GM18508 (cell line): Measurements from ENCODE around the gene CFAP77.

Experiments used
- ATAC-seq: cut with Tn5 transposase; IDR thresholded peaks from one replicate; pipeline ENCODE4 v1.9.1; 2021; ENCODE audit warnings: moderate number of reproducible peaks; ENCODE audit not compliant: insufficient read depth, unreplicated experiment

CFAP77 gene

DNA sequence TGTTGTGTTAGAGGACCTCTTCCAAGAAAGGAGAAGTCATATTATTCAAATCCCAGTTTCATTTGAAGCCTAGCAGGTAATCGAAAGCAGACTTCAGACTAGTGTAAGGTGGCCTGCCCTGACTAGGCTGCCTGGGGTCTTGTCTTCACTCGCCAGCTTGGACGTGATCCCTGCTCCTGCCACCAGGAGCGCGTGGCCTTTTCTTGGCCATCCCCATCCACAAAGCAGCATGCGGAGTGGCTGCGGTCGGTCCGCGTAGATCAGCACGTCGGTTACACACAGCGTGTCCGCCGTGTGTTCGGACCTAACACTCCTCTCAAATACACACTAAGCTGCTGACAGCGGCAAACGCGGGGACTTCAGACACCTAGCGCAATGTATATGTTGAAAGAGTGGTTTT lies 37.3 kb downstream of the CFAP77 start:
- ATAC-seq = no peak

GRCh38 chr9:132447902-132448301 lies 37.9 kb downstream of the CFAP77 start:
- no peak for ATAC-seq

DNA sequence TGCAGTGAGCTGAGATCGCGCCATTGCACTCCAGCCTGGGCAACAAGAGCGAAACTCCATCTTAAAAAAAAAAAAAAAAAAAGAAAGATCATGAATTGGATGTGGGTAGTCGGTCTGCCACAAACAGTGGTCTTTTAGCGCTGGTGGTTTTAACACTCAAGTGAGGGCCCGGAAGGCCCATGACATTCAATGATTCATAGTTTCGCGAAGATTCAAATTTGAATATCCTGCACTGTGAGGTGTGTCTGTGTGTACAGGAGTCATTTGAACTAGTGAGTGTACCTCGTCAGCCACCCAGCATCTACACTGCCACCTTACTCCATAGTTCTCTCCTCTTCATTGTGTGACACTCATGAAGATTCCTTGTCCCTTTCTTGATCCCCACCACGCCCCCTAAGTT lies 41.3 kb downstream of the CFAP77 start:
- no peak for ATAC-seq

DNA sequence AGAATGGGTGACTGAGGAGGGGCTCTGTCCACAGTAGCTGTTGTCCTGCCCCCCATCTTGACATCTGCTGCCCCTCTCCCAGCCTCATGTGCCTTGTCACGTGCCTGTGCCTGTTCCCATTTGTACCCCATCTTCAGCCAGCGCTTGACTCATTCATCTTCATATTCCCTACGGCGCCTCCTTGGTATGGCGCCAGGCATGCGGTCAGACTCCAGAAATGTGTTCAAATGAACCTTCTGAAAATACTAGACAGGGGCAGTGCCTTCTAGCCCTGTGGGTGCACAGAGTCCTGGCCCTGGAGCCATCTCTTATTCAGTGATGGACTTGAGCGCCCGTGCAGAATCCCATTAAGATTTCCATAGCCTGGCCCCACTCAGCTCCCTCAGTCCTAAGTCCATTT lies 46.2 kb downstream of the CFAP77 start:
- no peak for ATAC-seq

DNA sequence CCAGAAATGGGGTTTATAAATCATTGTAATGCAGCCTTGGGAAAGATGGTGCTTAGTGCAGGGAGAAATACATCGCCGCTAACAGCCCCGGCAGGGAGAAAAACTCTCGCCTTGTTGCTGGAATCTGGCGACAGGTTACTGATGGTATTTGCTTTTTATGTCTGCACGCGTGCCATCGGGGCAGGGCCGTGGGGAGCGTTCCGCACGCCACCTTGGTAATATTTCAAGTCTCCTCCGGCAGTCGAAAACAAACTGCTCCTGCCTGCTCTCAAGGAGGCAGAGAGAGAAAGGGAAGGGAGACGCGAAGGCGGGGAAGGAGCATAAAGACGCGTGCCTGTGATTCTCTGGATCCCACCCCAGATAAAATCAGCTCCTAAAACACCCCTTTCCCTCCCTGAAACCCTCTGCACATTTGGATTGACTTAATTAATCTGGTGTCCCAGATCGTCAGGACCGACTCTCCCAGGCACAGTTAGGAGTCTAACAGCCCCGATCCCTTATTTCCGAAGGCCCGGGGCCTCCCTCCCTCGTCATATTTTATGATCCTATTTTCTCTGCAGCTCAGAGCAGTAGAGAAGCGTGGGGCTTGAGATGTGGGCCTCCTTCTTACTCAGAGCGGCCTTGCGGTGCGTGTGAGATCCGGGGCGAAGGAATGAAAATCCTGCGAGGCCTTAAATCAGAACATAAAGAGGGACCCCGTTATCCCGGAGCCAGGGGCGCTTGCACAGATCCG lies 47.7 kb downstream of the CFAP77 start:
- no peak for ATAC-seq

- no peak for ATAC-seq
Measured at GRCh38 chr9:132458432-132458831, 48.4 kb downstream of the CFAP77 start.

GRCh38 chr9:132459661-132460060 lies 49.6 kb downstream of the CFAP77 start:
- no peak for ATAC-seq

DNA sequence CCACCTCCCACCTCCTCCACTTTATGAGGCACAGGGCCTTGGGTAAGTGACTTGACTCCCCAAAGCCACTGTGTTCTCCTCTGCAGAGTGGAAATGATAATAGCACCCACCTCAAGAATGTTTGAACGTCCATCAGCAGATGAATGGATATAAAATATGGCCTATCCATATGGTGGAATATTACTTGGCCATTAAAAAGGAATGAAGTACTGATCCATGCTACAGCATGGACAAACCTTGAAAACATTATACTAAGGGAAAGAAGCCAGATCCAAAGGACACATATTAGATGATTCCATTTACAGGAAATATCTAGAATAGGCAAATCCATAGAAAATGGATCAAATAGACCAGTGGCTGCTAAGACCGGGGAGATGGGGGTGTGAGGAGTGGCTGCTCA lies 50.2 kb downstream of the CFAP77 start:
- no peak for ATAC-seq

DNA sequence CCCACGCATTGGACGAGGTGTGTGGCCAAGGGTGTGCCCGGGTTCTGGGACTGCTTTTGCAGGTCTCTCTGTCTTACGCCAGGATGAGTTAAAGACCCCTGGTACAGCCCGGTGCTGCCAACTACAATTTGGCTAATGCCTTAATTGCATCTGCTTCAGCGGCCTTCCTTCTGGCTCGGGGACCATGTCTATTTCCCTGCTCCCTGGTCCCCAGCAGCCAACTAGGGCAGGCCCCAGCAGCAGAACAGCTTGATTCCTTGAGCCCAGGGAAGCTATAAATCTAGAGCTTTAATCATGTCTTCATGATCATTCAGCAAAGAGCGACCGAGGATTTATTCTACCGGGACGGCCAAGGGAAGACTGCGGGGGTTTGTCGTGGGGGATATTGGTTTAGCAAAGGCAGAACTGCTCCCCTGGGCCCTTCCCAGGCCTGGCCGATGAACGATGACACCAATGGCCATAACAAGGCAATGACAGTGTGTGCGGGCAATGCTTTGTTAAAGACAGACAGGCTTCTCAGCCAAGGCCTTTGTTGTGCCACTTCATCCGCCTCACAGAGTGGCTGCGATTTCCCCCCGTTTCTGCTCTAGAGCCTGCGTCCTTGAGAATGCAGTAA lies 51.4 kb downstream of the CFAP77 start:
- no peak for ATAC-seq

GRCh38 chr9:132461971-132462370 lies 52.0 kb downstream of the CFAP77 start:
- no peak for ATAC-seq

DNA sequence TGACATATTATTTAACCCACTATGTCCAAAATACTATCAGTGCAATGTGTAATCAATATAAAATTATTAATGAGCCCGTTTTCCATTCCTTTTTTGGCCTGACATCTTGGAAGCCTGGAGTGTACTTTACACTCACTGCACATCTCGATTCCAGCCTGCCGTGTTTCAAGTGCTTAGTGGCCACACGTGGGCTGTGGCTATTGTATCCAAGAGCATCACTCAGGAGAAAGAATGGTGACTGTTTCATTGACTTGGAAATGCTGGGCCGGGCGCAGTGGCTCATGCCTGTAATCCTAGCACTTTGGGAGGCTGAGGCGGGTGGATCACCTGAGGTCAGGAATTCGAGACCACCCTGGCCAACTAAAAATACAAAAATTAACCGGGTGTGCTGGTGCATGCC lies 54.5 kb downstream of the CFAP77 start:
- ATAC-seq = no peak

GRCh38 chr9:132465131-132465635 lies 55.2 kb downstream of the CFAP77 start:
- no peak for ATAC-seq

GRCh38 chr9:132472199-132472598 lies 62.2 kb downstream of the CFAP77 start:
- no peak for ATAC-seq

- no peak for ATAC-seq
Measured at GRCh38 chr9:132472599-132472998, 62.6 kb downstream of the CFAP77 start.

DNA sequence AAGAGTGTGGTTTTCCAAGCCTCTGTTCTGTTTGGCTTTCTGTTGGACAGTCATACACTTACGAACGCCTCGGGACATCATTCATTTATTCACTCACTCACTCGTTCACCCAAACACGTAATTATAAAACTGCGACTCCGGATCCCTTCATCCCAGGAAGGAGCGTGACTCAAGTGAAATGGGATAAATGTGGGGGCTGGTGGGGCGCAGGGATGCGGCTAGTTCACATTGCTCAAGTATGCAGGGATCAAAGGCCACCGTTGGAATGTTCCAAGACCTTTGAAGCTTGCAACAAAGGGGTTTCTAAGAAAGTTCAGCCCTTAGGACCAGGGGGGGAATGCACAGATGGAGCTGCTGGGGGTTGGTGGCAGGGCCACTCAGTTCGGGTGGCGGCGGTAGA lies 64.2 kb downstream of the CFAP77 start:
- no peak for ATAC-seq

DNA sequence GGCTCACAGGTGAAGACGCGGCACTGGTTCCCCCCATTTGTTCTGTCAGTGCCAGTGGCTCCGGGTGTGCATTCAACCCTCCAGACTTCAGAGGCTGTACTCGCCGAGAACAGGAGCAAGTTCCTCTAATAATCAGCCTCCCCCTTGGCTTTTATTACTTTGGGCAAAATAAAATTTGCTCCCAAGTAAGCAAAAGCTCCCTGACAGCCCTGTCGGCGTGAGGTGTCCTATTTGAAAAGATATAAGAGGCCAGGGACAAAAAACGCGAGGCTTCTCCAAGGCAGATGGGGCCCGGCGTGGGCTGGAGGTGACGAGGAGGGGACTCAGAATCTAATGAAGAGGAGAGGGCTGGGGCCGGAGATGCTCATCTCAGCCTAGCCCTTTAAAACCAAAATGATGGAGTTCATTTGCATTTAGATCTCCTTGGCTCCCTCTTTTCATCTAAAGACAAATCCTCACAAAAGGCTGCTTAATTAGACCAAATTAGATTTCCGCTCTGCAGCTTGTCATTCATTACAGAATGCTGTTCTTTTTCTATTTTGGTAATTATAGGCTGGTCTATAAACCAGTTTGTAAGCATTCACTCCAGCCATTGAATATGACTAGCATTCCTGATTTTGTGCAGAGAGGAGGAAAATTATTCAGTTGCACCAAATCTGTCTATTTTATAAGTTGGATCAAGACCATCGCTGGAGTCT lies 68.5 kb downstream of the CFAP77 start:
- ATAC-seq = no peak

DNA sequence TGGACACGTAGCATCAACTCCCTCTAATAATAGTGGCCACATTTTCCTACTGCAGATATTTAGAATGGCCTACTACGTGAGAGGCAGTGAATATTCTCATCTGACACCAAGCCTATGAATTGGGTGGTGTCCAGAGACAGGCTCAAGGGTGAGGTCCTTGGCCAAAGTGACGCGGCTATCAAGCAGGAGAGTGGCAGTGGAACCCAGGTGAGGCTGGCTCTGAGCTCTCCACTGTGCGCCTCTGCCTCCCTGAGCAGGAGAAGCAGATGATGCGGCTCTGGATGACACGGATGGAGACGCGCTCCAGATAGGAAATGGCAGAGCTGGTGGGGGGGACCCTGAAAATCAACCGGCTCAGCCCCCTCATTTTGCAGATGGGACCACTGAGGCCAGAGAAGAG lies 69.7 kb downstream of the CFAP77 start:
- no peak for ATAC-seq

DNA sequence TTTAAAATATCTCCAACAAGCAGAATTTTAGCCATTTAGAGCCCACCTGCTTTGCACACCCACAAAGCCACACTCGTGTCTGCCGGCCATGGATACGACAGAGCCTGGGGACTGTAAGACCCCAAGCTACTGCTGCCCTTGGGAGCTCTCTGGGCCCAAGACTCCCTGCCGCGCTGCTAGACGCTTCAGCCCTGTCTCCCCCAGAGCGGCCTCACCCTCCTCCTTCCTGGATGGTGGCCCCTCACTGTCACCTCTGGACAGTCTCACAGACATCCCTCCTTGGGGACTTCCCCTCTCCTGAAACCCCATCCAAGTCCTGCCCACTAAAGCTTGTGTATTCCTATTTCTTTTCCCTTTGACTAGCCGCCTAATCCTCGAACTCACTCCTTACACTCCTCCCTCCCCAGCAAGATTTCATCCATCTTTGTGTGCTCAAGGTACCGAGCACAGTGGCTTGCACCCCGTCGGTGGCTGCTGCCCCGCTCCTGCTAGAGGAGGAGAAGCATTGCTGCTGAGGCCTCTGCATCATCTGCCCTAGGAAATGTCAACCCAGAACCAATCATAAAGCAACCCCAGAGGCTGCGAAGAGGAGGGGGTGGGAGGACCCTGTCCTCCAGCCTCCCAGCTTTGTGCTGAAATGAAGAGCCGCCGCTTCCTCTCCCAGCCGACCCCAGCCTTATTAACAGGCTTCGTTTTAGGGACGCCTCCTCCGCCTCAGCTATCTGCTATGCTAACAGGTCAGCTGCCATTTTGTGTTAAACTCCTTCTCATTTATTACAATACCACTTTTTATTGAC lies 71.2 kb downstream of the CFAP77 start:
- ATAC-seq = no peak

DNA sequence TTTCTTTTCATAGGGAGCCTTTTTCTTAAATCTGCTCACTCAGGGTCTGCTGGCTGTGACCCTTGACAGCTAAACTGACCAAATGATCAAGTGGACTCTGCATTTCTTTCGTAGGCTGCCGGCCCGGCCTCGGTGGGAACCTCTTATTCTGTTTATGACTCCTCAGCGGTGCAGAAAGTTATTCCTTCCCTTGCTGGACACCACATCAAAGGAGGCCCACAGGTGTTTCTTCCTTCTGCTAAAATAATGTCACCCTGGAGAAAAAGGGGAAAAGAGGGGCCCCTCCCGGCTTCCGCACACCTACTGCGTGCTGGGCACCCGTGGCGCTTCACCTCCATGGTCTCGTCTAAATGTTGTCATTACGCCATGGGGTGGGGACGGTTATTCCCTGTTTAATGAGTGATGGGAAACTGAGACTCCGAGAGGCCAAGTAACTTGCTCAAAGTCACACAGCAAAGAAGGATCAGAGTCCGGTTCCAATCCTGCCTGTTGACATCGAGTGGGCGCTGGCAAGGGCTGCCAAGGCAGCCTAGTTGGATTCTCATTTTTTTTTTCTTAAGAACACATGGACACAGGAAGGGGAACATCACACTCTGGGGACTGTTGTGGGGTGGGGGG lies 72.3 kb downstream of the CFAP77 start:
- no peak for ATAC-seq

- ATAC-seq = no peak
Measured at GRCh38 chr9:132485393-132485792, 75.4 kb downstream of the CFAP77 start.
